ENCODE results near the gene PCID2. TPM values are rescaled to one million over a fixed set of nuclear protein-coding genes. Genes with fewer than 3 reads are reported as not detected.

The PCID2 gene
- polyA plus RNA-seq, 1 donor from 2014 or later: 81.3 TPM

DNA sequence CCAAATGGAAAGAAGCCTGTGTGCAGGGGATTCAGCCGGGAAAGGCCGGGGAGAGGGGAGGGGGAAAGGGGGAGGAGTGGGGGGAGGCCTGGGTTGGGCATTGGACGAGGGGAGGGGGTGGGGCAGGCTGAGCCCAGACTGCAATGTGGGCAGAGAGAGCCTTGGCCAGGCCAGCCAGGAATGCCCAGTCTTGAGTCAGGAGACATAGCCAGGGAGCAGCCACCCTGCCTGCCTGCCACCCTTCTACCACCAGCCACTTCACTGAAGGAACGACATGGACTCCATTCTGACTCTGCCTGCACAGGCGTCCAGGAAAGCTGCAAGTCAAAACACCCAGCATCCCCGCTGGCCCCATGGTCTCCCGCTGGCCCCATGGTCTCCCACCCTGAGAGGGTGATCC, 49.5 kb downstream of the PCID2 start:
- Histone ChIP-seq H3K4me3 (ENCODE audit: low read length) (no peak overlapping the region), H3K9me3 (ENCODE audit: low read length) (no peaks in the 10 kb centered on the region), H3F3A (ENCODE audit: insufficient read depth, low read length, poor library complexity, severe bottlenecking) (no peaks in the 10 kb centered on the region), H3K27me3 (ENCODE audit: insufficient read depth, low read depth, low read length) (no peaks in the 10 kb centered on the region), H3K79me2 (replicated peaks; ENCODE audit: insufficient read depth, low read length) (no peaks in the 10 kb centered on the region), H3K4me2 (ENCODE audit: low read length) (no peak overlapping the region), H3K27ac (ENCODE audit: low read length) (no peak overlapping the region), H4K20me1 (ENCODE audit: insufficient read depth) (no peaks in the 10 kb centered on the region), H3K36me3 (ENCODE audit: insufficient read depth, low read length) (no peaks in the 10 kb centered on the region), H2AFZ (ENCODE audit: low read depth, low read length) (no peak overlapping the region), H3K9me2 (ENCODE audit: insufficient read depth, low read length) (no peaks in the 10 kb centered on the region), H3K9ac (ENCODE audit: low read length) (no peak overlapping the region)
- TF ChIP-seq EZH2 (IDR thresholded peaks at IDR 0.05; ENCODE audit: borderline replicate concordance, insufficient read depth, low read length, poor library complexity, severe bottlenecking) (no peak), EP300 (conservative IDR thresholded peaks at IDR 0.05; ENCODE audit: poor library complexity, severe bottlenecking) (no peak), MXI1 (conservative IDR thresholded peaks at IDR 0.05; ENCODE audit: poor library complexity, severe bottlenecking) (no peak), RAD21 (conservative IDR thresholded peaks at IDR 0.05) (no peak), SMC3 (conservative IDR thresholded peaks at IDR 0.05; ENCODE audit: poor library complexity) (no peak), POLR2AphosphoS5 (IDR thresholded peaks at IDR 0.05) (no peak), TAF1 (IDR thresholded peaks at IDR 0.05; ENCODE audit: low read depth) (no peak)
- TF ChIP-seq, protein P1, sequence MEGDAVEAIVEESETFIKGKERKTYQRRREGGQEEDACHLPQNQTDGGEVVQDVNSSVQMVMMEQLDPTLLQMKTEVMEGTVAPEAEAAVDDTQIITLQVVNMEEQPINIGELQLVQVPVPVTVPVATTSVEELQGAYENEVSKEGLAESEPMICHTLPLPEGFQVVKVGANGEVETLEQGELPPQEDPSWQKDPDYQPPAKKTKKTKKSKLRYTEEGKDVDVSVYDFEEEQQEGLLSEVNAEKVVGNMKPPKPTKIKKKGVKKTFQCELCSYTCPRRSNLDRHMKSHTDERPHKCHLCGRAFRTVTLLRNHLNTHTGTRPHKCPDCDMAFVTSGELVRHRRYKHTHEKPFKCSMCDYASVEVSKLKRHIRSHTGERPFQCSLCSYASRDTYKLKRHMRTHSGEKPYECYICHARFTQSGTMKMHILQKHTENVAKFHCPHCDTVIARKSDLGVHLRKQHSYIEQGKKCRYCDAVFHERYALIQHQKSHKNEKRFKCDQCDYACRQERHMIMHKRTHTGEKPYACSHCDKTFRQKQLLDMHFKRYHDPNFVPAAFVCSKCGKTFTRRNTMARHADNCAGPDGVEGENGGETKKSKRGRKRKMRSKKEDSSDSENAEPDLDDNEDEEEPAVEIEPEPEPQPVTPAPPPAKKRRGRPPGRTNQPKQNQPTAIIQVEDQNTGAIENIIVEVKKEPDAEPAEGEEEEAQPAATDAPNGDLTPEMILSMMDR (IDR thresholded peaks at IDR 0.05; ENCODE audit: poor library complexity, severe bottlenecking): no peak
- TF ChIP-seq, protein P2, sequence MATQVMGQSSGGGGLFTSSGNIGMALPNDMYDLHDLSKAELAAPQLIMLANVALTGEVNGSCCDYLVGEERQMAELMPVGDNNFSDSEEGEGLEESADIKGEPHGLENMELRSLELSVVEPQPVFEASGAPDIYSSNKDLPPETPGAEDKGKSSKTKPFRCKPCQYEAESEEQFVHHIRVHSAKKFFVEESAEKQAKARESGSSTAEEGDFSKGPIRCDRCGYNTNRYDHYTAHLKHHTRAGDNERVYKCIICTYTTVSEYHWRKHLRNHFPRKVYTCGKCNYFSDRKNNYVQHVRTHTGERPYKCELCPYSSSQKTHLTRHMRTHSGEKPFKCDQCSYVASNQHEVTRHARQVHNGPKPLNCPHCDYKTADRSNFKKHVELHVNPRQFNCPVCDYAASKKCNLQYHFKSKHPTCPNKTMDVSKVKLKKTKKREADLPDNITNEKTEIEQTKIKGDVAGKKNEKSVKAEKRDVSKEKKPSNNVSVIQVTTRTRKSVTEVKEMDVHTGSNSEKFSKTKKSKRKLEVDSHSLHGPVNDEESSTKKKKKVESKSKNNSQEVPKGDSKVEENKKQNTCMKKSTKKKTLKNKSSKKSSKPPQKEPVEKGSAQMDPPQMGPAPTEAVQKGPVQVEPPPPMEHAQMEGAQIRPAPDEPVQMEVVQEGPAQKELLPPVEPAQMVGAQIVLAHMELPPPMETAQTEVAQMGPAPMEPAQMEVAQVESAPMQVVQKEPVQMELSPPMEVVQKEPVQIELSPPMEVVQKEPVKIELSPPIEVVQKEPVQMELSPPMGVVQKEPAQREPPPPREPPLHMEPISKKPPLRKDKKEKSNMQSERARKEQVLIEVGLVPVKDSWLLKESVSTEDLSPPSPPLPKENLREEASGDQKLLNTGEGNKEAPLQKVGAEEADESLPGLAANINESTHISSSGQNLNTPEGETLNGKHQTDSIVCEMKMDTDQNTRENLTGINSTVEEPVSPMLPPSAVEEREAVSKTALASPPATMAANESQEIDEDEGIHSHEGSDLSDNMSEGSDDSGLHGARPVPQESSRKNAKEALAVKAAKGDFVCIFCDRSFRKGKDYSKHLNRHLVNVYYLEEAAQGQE (IDR thresholded peaks at IDR 0.05; ENCODE audit: borderline replicate concordance): no peak

DNA sequence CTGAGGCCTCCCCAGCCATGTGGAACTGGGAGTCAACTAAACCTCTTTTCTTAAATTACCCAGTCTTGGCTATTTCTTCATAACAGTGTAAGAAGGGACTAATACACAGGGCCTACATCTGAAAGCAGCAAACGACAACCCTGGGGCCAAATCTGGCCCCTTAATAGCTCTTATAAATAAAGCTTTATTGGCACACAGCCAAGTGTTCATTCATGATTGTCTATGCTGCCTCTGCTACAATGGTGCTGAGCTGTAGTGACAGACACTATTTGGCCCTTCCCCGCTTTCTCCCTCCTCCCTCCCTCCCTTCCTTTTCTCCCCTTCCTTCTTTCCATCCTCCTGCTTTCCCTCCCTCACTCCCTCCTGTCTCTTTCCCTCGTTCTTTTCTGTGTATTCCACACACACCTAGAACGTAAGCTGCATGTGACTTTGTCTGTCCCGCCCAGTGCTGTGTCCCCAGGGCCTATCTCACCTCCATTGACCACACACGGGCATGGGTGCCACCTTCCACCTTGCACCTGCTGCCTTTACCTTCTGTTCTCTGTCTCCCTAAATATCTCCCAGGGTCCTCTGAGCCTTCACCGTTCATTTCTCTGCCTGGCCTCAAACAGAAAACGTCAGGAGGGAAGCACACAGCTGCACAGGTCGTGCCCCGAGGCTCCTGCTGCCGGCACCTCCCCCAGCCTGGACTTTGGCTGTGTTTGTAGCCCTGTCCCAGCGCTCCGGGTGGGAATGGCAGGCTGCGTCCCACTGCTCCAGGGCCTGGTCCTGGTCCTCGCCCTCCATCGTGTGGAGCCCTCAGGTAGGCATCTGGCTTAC, 50.3 kb downstream of the PCID2 start, which contains the start of gene PROZ:
Gene PROZ (plus strand): TSS at position 720 of the 819 bp plus-strand sequence. CDS start 13 bp downstream, at position 733.
- no peaks in the 10 kb centered on the region for H3K9me3 ChIP-seq (ENCODE audit: low read length)
- H3K36me3 ChIP-seq (ENCODE audit: insufficient read depth, low read length): no peaks in the 10 kb centered on the region
- no peak within 1 kb of the TSS for H3K9ac ChIP-seq (ENCODE audit: low read length)
- H3F3A ChIP-seq (ENCODE audit: insufficient read depth, low read length, poor library complexity, severe bottlenecking): no peaks in the 10 kb centered on the region
- TF ChIP-seq TAF1 (IDR thresholded peaks at IDR 0.05; ENCODE audit: low read depth) (no peak), POLR2AphosphoS5 (IDR thresholded peaks at IDR 0.05) (no peak)
- H3K79me2 ChIP-seq (replicated peaks; ENCODE audit: insufficient read depth, low read length): no peaks in the 10 kb centered on the region
- no peaks in the 10 kb centered on the region for H3K9me2 ChIP-seq (ENCODE audit: insufficient read depth, low read length)
- H3K27me3 ChIP-seq (ENCODE audit: insufficient read depth, low read depth, low read length): peaks cover 4% of the 10 kb centered on the region
- no peaks in the 10 kb centered on the region for H4K20me1 ChIP-seq (ENCODE audit: insufficient read depth)
- no peak within 1 kb of the TSS for H3K4me3 ChIP-seq (ENCODE audit: low read length)
- no peak within 1 kb of the TSS for H3K4me2 ChIP-seq (ENCODE audit: low read length)
- no peak within 1 kb of the TSS for H3K27ac ChIP-seq (ENCODE audit: low read length)
- H2AFZ ChIP-seq (ENCODE audit: low read depth, low read length): no peak within 1 kb of the TSS
